ENCODE results near the gene FER1L5. TPM values are rescaled to one million over a fixed set of nuclear protein-coding genes. Genes with fewer than 3 reads are reported as not detected.

The FER1L5 gene
- total RNA-seq, 1 donor from 2014 or later: 0.51 TPM

GRCh38 chr2:96727431-96727830, 84.9 kb downstream of the FER1L5 start:
- no peak for DNase-seq
- Mint-ChIP-seq H3K9me3 (ENCODE audit: unreplicated experiment) (no peaks in the 10 kb centered on the region), H3K36me3 (ENCODE audit: unreplicated experiment) (no peaks in the 10 kb centered on the region), H3K27ac (ENCODE audit: unreplicated experiment) (no peak overlapping the region), H3K4me1 (ENCODE audit: low read depth, unreplicated experiment) (no peaks in the 10 kb centered on the region), H3K27me3 (ENCODE audit: unreplicated experiment) (peaks cover 2% of the 10 kb centered on the region), H3K4me3 (ENCODE audit: unreplicated experiment) (no peak overlapping the region)
- TF ChIP-seq, protein P1, sequence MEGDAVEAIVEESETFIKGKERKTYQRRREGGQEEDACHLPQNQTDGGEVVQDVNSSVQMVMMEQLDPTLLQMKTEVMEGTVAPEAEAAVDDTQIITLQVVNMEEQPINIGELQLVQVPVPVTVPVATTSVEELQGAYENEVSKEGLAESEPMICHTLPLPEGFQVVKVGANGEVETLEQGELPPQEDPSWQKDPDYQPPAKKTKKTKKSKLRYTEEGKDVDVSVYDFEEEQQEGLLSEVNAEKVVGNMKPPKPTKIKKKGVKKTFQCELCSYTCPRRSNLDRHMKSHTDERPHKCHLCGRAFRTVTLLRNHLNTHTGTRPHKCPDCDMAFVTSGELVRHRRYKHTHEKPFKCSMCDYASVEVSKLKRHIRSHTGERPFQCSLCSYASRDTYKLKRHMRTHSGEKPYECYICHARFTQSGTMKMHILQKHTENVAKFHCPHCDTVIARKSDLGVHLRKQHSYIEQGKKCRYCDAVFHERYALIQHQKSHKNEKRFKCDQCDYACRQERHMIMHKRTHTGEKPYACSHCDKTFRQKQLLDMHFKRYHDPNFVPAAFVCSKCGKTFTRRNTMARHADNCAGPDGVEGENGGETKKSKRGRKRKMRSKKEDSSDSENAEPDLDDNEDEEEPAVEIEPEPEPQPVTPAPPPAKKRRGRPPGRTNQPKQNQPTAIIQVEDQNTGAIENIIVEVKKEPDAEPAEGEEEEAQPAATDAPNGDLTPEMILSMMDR (IDR thresholded peaks at IDR 0.05; ENCODE audit: partially characterized antibody, unreplicated experiment): no peak

- Mint-ChIP-seq H3K9me3 (ENCODE audit: unreplicated experiment) (no peaks in the 10 kb centered on the region), H3K4me3 (ENCODE audit: unreplicated experiment) (no peak overlapping the region), H3K4me1 (ENCODE audit: low read depth, unreplicated experiment) (no peaks in the 10 kb centered on the region), H3K27me3 (ENCODE audit: unreplicated experiment) (peaks cover 2% of the 10 kb centered on the region), H3K27ac (ENCODE audit: unreplicated experiment) (no peak overlapping the region), H3K36me3 (ENCODE audit: unreplicated experiment) (no peaks in the 10 kb centered on the region)
- no peak for DNase-seq
- TF ChIP-seq, protein P1 (IDR thresholded peaks at IDR 0.05; ENCODE audit: partially characterized antibody, unreplicated experiment): no peak
Measured at GRCh38 chr2:96729748-96730147, 87.2 kb downstream of the FER1L5 start.

GRCh38 chr2:96730212-96730611, 87.6 kb downstream of the FER1L5 start:
- Mint-ChIP-seq H3K27me3 (ENCODE audit: unreplicated experiment) (no peaks in the 10 kb centered on the region), H3K9me3 (ENCODE audit: unreplicated experiment) (no peaks in the 10 kb centered on the region)

GRCh38 chr2:96733931-96734330, 91.4 kb downstream of the FER1L5 start:
- no peak overlapping the region for H3K4me3 Mint-ChIP-seq (ENCODE audit: unreplicated experiment)
- no peak overlapping the region for H3K27ac Mint-ChIP-seq (ENCODE audit: unreplicated experiment)
- no peaks in the 10 kb centered on the region for H3K27me3 Mint-ChIP-seq (ENCODE audit: unreplicated experiment)
- TF ChIP-seq, protein P1 (IDR thresholded peaks at IDR 0.05; ENCODE audit: partially characterized antibody, unreplicated experiment): no peak
- H3K9me3 Mint-ChIP-seq (ENCODE audit: unreplicated experiment): no peaks in the 10 kb centered on the region
- no peaks in the 10 kb centered on the region for H3K36me3 Mint-ChIP-seq (ENCODE audit: unreplicated experiment)
- H3K4me1 Mint-ChIP-seq (ENCODE audit: low read depth, unreplicated experiment): no peaks in the 10 kb centered on the region
- no peak for DNase-seq

More at GRCh38 chr2:96730212-96730611, 87.6 kb downstream of the FER1L5 start:
- no peak overlapping the region for H3K4me3 Mint-ChIP-seq (ENCODE audit: unreplicated experiment)
- H3K36me3 Mint-ChIP-seq (ENCODE audit: unreplicated experiment): no peaks in the 10 kb centered on the region
- H3K27ac Mint-ChIP-seq (ENCODE audit: unreplicated experiment): no peak overlapping the region
- no peaks in the 10 kb centered on the region for H3K4me1 Mint-ChIP-seq (ENCODE audit: low read depth, unreplicated experiment)
- DNase-seq: no peak
- TF ChIP-seq, protein P1 (IDR thresholded peaks at IDR 0.05; ENCODE audit: partially characterized antibody, unreplicated experiment): no peak

- Mint-ChIP-seq H3K4me3 (ENCODE audit: unreplicated experiment) (no peak overlapping the region), H3K27me3 (ENCODE audit: unreplicated experiment) (peaks cover 10% of the 10 kb centered on the region), H3K9me3 (ENCODE audit: unreplicated experiment) (no peaks in the 10 kb centered on the region), H3K36me3 (ENCODE audit: unreplicated experiment) (no peaks in the 10 kb centered on the region), H3K27ac (ENCODE audit: unreplicated experiment) (no peak overlapping the region), H3K4me1 (ENCODE audit: low read depth, unreplicated experiment) (peaks cover 4% of the 10 kb centered on the region)
- no peak for DNase-seq
- TF ChIP-seq, protein P1 (IDR thresholded peaks at IDR 0.05; ENCODE audit: partially characterized antibody, unreplicated experiment): no peak
Measured at GRCh38 chr2:96734880-96735583, 92.5 kb downstream of the FER1L5 start.

Measured in glutamatergic neuron (in vitro differentiated cells).